ENCODE data around the gene KCNV2.

The KCNV2 gene

DNA sequence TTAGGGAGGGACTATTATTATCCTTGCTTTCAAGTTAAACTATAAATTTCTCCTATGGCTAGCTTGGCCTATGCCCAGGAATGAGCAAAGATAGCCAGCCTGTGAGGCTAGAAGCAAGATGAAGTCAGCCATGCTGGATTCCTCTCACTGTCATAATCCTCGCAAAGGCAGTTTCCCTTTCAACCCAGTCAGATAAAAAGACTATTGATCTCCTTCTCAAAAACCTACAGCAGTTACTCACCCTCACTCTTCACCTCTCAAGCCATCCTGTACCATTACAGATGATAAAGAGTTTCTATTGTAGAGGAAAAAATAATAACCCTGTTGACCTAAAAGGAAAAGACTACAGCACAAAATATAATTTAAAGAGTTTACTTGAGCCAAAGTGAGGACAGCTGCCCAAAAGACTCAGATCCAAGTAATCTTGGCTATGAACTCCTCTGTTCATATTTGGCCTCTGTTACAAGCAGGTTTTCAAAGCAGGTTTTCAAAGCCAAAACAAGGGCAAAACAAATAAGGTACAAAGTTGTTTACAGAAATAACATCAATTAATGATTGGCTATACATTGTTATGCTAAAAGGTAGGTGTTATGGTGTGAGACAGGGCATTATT lies 41.7 kb downstream of the KCNV2 start:
- DNase-seq (ENCODE audit: low spot score), result no peak

DNA sequence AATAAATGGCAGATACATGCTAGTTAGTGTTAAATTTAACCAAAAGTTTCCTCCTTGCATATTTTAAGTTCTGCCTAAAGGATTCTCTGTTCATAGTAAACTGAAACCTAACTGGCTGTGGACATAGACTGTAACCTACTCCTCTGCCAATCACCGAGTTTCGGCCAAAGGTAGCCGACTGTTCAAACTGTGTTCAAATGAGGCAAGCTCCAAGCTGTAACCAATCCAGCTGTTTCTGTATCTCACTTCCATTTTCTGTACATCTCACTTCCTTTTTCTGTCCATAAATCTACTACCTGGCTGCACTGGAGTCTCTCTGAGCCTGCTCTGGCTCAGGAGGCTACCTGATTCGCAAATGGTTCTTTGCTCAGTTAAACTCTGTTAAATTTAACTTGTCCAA lies 44.1 kb downstream of the KCNV2 start:
- no peak for DNase-seq (ENCODE audit: low spot score)

- no peak for DNase-seq (ENCODE audit: low spot score)
Observed at GRCh38 chr9:2764353-2764752, 47.0 kb downstream of the KCNV2 start.

GRCh38 chr9:2765250-2765880 lies 48.1 kb downstream of the KCNV2 start:
- DNase-seq (ENCODE audit: low spot score), result no peak

- no peak for DNase-seq (ENCODE audit: low spot score)
Observed at GRCh38 chr9:2767800-2768677, 50.7 kb downstream of the KCNV2 start.

GRCh38 chr9:2771087-2771486 lies 53.8 kb downstream of the KCNV2 start:
- no peak for DNase-seq (ENCODE audit: low spot score)

DNA sequence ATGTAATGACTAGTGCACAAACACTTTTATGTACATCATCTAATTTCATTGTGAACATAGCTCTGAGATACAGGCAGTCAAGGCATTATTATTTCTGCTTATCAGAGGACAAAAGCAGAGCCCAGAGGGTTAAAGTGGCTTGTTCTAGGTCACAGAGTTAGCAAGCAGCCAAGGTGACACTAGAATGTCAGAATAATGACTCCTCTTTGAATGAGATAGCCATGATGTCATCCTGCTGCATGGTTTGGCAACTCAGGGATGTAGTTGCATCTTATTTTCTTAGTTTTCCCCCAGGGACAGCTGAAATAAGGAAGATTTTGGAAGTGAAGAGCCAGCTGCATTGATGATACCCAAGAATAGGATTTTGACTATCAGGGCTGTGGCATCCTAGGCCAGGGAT lies 54.4 kb downstream of the KCNV2 start:
- no peak for DNase-seq (ENCODE audit: low spot score)

- DNase-seq (ENCODE audit: low spot score), result no peak
Observed at GRCh38 chr9:2777454-2777853, 60.1 kb downstream of the KCNV2 start.

GRCh38 chr9:2778816-2779215 lies 61.5 kb downstream of the KCNV2 start:
- DNase-seq (ENCODE audit: low spot score), result no peak
